GM12878 (cell line): Measurements from ENCODE around the gene THRAP3. TPM values are rescaled to one million over a fixed set of nuclear protein-coding genes. Genes with fewer than 3 reads are reported as not detected.

ENCODE experiments used
- ATAC-seq: fragments of 200-7000 bp; cut with Tn5 transposase; 3 replicates; pipeline ENCODE4 v1.9.1; 2020; ENCODE audit warnings: mild to moderate bottlenecking, moderate library complexity
- BruUV-seq: library from RNA; stranded (reverse); fragments of 400-500 nt; replicated peaks from 2 replicates; lab custom pipeline; 2021; lab: Mats Ljungman, UMichigan
- CTCF ChIA-PET: fragments of 300-600 bp; sonication (Branson Sonifier 250); formaldehyde crosslinking; extraction: SDS; loops from one replicate; lab custom pipeline; 2021; ENCODE audit warnings: inconsistent platforms; lab: Yijun Ruan, JAX
- POLR2A ChIA-PET: fragments of 350-600 bp; formaldehyde crosslinking; extraction: SDS; loops from one replicate; lab custom pipeline; 2021; ENCODE audit warnings: inconsistent platforms; lab: Charles Lee
- RAD21 ChIA-PET: fragments of 300-600 bp; sonication (Branson Sonifier 250); formaldehyde crosslinking; loops from one replicate; lab custom pipeline; 2023; ENCODE audit warnings: antibody characterized with exemption; ENCODE audit not compliant: unreplicated experiment; lab: Charles Lee
- SMC1A ChIA-PET: fragments of 300-600 bp; sonication (Branson Sonifier 250); formaldehyde crosslinking; loops from one replicate; lab custom pipeline; 2023; ENCODE audit not compliant: unreplicated experiment, uncharacterized antibody; lab: Charles Lee
- DNase-seq: peaks from one replicate; pipeline ENCODE4 v3.0.0-alpha.2; 2011; ENCODE audit warnings: low read depth, low spot score
- FAIRE-seq: peaks from 3 replicates; lab custom pipeline; 2011; peaks lifted over from hg19 to GRCh38; lab: Jason Lieb, UNC
- H2AFZ ChIP-seq: 2 replicates; pipeline ENCODE4 v1.6.0; 2011; ENCODE audit warnings: low read depth, low read length, control low read depth; ENCODE audit not compliant: control insufficient read depth
- H3K27ac ChIP-seq: 2 replicates; pipeline ENCODE4 v1.5.1; 2011; ENCODE audit warnings: control low read depth; ENCODE audit not compliant: control insufficient read depth, insufficient read depth
- H3K27me3 ChIP-seq, 2 experiments: replicated peaks in 1 of 2; 2 replicates each; pipeline versions ENCODE4 v1.6.0 to v1.6.1; 2011; ENCODE audit warnings: low read length in 1 of 2; ENCODE audit not compliant: control insufficient read depth in 2 of 2, insufficient read depth in 2 of 2
- H3K36me3 ChIP-seq, 2 experiments: 2 replicates each; pipeline ENCODE4 v1.5.1; 2011; ENCODE audit warnings: low read length in 1 of 2; ENCODE audit not compliant: control insufficient read depth in 2 of 2, insufficient read depth in 2 of 2
- H3K4me1 ChIP-seq: 2 replicates; pipeline ENCODE4 v1.6.1; 2011; ENCODE audit warnings: mild to moderate bottlenecking, low read length, moderate library complexity, mixed read lengths; ENCODE audit not compliant: control insufficient read depth, insufficient read depth
- H3K4me2 ChIP-seq: 2 replicates; pipeline ENCODE4 v1.6.0; 2011; ENCODE audit warnings: control low read depth; ENCODE audit not compliant: control insufficient read depth, insufficient read depth
- H3K4me3 ChIP-seq: fragments of 200-600 bp; sonication (generic); 2 replicates; pipeline ENCODE4 v1.5.1; 2016
- H3K79me2 ChIP-seq: 2 replicates; pipeline ENCODE4 v1.6.0; 2011; ENCODE audit warnings: low read length; ENCODE audit not compliant: control insufficient read depth, insufficient read depth
- H3K9ac ChIP-seq: 2 replicates; pipeline ENCODE4 v1.8.0; 2011; ENCODE audit warnings: low read length, control low read depth, mixed read lengths; ENCODE audit not compliant: control insufficient read depth, insufficient read depth
- H3K9me3 ChIP-seq: replicated peaks from 3 replicates; pipeline ENCODE4 v1.5.1; 2011; ENCODE audit warnings: mild to moderate bottlenecking, low read length; ENCODE audit not compliant: control insufficient read depth, insufficient read depth
- H4K20me1 ChIP-seq: 2 replicates; pipeline ENCODE4 v1.6.0; 2011; ENCODE audit not compliant: control insufficient read depth, insufficient read depth
- BHLHE40 ChIP-seq, 2 experiments: fragments of 450-650 bp in 1 of 2; IDR thresholded peaks; 2 replicates each; pipeline ENCODE4 v1.6.1; 2011 to 2017; ENCODE audit warnings: low read depth in 2 of 2, borderline replicate concordance in 1 of 2, improper control_type of control experiment in 1 of 2, low read length in 1 of 2, mild to moderate bottlenecking in 1 of 2
- CBFB ChIP-seq: IDR thresholded peaks from 2 replicates; pipeline ENCODE4 v1.6.1; 2016; ENCODE audit warnings: antibody characterized with exemption, low read depth
- RAD21 ChIP-seq: IDR thresholded peaks from 2 replicates; pipeline ENCODE4 v1.6.1; 2011; ENCODE audit warnings: mild to moderate bottlenecking, low read depth, low read length, moderate library complexity; ENCODE audit not compliant: insufficient read depth
- RAD51 ChIP-seq: fragments of 450-650 bp; IDR thresholded peaks from 2 replicates; pipeline ENCODE4 v1.6.1; 2016; ENCODE audit warnings: moderate library complexity, mild to moderate bottlenecking, inconsistent platforms
- RUNX3 ChIP-seq: IDR thresholded peaks from 2 replicates; pipeline ENCODE4 v1.6.1; 2012; ENCODE audit warnings: low read length, inconsistent platforms
- SPI1 ChIP-seq: IDR thresholded peaks from 2 replicates; pipeline ENCODE4 v1.6.1; 2011; ENCODE audit warnings: low read depth, mild to moderate bottlenecking, low read length, moderate library complexity, borderline replicate concordance; ENCODE audit not compliant: insufficient read depth
- SUZ12 ChIP-seq: fragments of 200-600 bp; sonication (generic); IDR thresholded peaks from one replicate; pipeline ENCODE4 v1.6.1; 2018; ENCODE audit warnings: antibody characterized with exemption, mild to moderate bottlenecking; ENCODE audit not compliant: unreplicated experiment
- TBL1XR1 ChIP-seq: IDR thresholded peaks from 2 replicates; pipeline ENCODE4 v1.6.1; 2012; ENCODE audit warnings: low read depth, low read length, improper control_type of control experiment
- ZNF274 ChIP-seq: IDR thresholded peaks from one replicate; pipeline ENCODE4 v1.8.0; 2011; ENCODE audit not compliant: insufficient read length, insufficient read depth
- WGBS: methylation state at CpG from one replicate; pipeline ENCODE4 v1.1.6; 2016; ENCODE audit warnings: low lambda C conversion rate; ENCODE audit not compliant: insufficient replicate concordance, insufficient coverage; ENCODE audit errors: missing lambda C conversion rate; 5-methylcytosine and 5-hydroxymethylcytosine counted together
- in situ Hi-C: fragments of 300-500 bp; cut with MboI; formaldehyde crosslinking; loops from 9 replicates; pipeline ENCODE4 v1.14.3; 2018; ENCODE audit warnings: mixed read lengths
- intact Hi-C: fragments of 100-400 bp; cut with micrococcal nuclease; formaldehyde crosslinking; loops from one replicate; pipeline ENCODE4 v1.14.2; 2022; ENCODE audit not compliant: unreplicated experiment
- polyA plus RNA-seq, 11 experiments: library from polyadenylated mRNA; depleted of rRNA in 4 of 11; unstranded in 6 of 11; stranded (reverse) in 5 of 11; fragments of >200 nt; fragmentation: Nextera tagmentation in 4 of 11; fragmentation: Illumina TruSeq in 1 of 11; extraction: Ambion mirVana in 4 of 11; extraction: Trizol in 1 of 11; gene quantifications; 1 replicate in 1 of 11; 2 replicates in 10 of 11; pipeline versions ENCODE4 v1.2.1 to v1.2.3, GENCODE V29; 2011 to 2016; ENCODE audit warnings: inconsistent platforms in 2 of 11, missing spikeins in 2 of 11, low read depth in 1 of 11
- total RNA-seq, 4 experiments: library from RNA; depleted of rRNA in 3 of 4; stranded (reverse); fragments of >200 nt in 3 of 4; fragmentation: Illumina TruSeq in 1 of 4; extraction: Trizol in 1 of 4; gene quantifications; 2 replicates each; pipeline versions ENCODE4 v1.2.1 to v1.2.3, GENCODE V29; 2013 to 2021
- TF ChIP-seq, protein P1 (sequence below): IDR thresholded peaks from 2 replicates; pipeline ENCODE4 v1.6.1; 2011; ENCODE audit warnings: low read depth, low read length, improper control_type of control experiment, borderline replicate concordance
- TF ChIP-seq, protein P2 (sequence below): fragments of 450-650 bp; IDR thresholded peaks from 2 replicates; pipeline ENCODE4 v1.6.1; 2018; ENCODE audit warnings: borderline replicate concordance, mild to moderate bottlenecking; ENCODE audit not compliant: partially characterized antibody

Gene THRAP3
- total and polyA plus RNA-seq, 10 of the 15 experiments (the other 5 are each of a cell fraction or from before 2014, with no cell fraction given) = 76.3 to 173 (median 136) TPM

DNA sequence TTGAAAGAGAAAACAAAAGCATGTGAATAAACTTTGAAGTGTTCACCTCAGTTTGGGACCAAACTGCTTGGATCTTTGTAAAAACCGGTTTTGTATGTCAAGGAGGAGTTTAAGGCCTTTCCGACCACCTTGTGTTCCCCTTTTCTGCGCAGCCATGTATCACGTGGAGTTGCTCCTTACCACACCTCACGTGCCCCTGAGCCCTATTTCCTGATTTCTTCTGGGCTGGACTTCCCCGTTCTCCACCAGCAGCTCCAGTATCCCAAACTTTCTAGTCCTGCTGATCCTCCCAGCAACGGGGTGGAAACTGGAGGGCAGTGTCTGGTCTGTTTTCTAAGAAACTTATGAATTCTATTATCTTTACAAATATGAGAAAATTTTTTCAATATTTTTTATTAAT is 80.3 kb downstream of the THRAP3 start:
- DNase-seq (no peak), FAIRE-seq (peak; percentile 62), ATAC-seq (no peak)
- Histone ChIP-seq H3K27me3 (no peaks in the 10 kb centered on the region), H3K79me2 (peaks cover 9% of the 10 kb centered on the region), H3K4me1 (peaks cover 27% of the 10 kb centered on the region), H3K4me3 (no peak overlapping the region), H3K9ac (no peak overlapping the region), H4K20me1 (no peaks in the 10 kb centered on the region), H3K9me3 (no peaks in the 10 kb centered on the region), H3K4me2 (no peak overlapping the region), H2AFZ (no peak overlapping the region), H3K27ac (no peak overlapping the region), H3K36me3 (peaks cover 21 to 31% of the 10 kb centered on the region in 2 experiments)
- POLR2A ChIA-PET = interaction anchor here (1.3 kb wide), 1 partner anchor 155 kb away, joined by 3 read pairs; no protein-coding TSS in a partner anchor
- SMC1A ChIA-PET = no interaction called here
- TF ChIP-seq CBFB = no peak
- TF ChIP-seq TBL1XR1 = no peak
- no peak for TF ChIP-seq RAD21
- no peak for TF ChIP-seq SUZ12
- peak; percentile 86 to 87 for TF ChIP-seq BHLHE40 (IDR thresholded peaks at IDR 0.05; ENCODE audit: borderline replicate concordance in 1 of 2, low read depth in 2 of 2, low read length in 1 of 2)
- peak; percentile 48; the same call in 1 of the 2 replicates for TF ChIP-seq SPI1
- TF ChIP-seq ZNF274 = no peak
- TF ChIP-seq, protein P1, sequence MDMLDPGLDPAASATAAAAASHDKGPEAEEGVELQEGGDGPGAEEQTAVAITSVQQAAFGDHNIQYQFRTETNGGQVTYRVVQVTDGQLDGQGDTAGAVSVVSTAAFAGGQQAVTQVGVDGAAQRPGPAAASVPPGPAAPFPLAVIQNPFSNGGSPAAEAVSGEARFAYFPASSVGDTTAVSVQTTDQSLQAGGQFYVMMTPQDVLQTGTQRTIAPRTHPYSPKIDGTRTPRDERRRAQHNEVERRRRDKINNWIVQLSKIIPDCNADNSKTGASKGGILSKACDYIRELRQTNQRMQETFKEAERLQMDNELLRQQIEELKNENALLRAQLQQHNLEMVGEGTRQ = peak; percentile 13; the same call in 1 of the 2 replicates
- TF ChIP-seq RAD51 = peak; percentile 80
- TF ChIP-seq RUNX3 = peak; percentile 52
- TF ChIP-seq, protein P2, sequence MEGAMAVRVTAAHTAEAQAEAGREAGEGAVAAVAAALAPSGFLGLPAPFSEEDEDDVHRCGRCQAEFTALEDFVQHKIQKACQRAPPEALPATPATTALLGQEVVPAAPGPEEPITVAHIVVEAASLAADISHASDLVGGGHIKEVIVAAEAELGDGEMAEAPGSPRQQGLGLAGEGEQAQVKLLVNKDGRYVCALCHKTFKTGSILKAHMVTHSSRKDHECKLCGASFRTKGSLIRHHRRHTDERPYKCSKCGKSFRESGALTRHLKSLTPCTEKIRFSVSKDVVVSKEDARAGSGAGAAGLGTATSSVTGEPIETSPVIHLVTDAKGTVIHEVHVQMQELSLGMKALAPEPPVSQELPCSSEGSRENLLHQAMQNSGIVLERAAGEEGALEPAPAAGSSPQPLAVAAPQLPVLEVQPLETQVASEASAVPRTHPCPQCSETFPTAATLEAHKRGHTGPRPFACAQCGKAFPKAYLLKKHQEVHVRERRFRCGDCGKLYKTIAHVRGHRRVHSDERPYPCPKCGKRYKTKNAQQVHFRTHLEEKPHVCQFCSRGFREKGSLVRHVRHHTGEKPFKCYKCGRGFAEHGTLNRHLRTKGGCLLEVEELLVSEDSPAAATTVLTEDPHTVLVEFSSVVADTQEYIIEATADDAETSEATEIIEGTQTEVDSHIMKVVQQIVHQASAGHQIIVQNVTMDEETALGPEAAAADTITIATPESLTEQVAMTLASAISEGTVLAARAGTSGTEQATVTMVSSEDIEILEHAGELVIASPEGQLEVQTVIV = no peak
- 53% methylated on average over 7 of the region's 7 CpGs for WGBS
- in situ Hi-C loops = no loop called here
- intact Hi-C loops = no loop called here
- CTCF ChIA-PET = interaction anchor here (3.0 kb wide), 1 partner anchor 19 kb away, joined by 10 read pairs; no protein-coding TSS in a partner anchor
- RAD21 ChIA-PET = interaction anchor here (1.4 kb wide), 1 partner anchor 155 kb away, joined by 4 read pairs; the partner anchor contains the start of gene TRAPPC3
- TSS peak; percentile 71 for BruUV-seq
